ENCODE data around the gene DSC3.
"Not testable (repeated sequence)": the region's sequence is repeated elsewhere in the genome, so short reads cannot be mapped to it uniquely, and the experiment has no call there.

Gene DSC3

GRCh38 chr18:30982285-30982992, 60.1 kb downstream of the DSC3 start:
- in situ Hi-C loops (cut with MboI; ENCODE audit: low sequenced_read_pairs): no loop called here

- in situ Hi-C loops (cut with MboI; ENCODE audit: low sequenced_read_pairs): not testable (repeated sequence)
Measured at GRCh38 chr18:30978091-30978490, 64.5 kb downstream of the DSC3 start.

DNA sequence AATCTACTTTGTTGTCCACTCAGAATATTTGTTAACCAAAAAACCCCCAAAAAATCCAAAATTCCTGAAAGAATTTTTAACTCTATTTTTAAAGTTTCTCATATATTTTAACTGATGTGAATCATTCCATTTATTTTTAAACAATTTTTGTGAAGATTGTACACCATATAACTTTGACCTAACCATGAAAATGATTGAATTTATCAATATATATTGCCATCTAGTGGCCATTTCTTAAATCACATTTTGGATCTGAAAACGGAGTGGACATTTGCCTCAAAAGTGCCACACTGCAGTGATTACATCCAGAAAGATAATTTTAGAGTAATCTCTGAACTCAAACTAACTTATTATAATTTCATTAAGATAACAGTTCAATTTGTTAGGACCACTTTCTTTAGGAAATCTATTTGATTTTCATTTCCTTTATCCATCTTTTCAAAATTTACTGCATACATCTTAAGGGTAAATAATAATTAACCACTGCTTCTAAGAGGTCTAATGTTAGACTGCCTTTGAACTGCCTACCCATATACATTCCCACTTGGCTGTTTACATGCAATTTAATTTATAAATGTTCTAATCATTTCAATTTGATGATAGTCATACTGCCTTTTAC, 71.1 kb downstream of the DSC3 start:
- in situ Hi-C loops (cut with MboI; ENCODE audit: low sequenced_read_pairs): no loop called here

- in situ Hi-C loops (cut with MboI; ENCODE audit: low sequenced_read_pairs): no loop called here
Measured at GRCh38 chr18:30970196-30970816, 72.2 kb downstream of the DSC3 start.

- in situ Hi-C loops (cut with MboI; ENCODE audit: low sequenced_read_pairs): no loop called here
Measured at GRCh38 chr18:30969670-30970170, 72.8 kb downstream of the DSC3 start.

DNA sequence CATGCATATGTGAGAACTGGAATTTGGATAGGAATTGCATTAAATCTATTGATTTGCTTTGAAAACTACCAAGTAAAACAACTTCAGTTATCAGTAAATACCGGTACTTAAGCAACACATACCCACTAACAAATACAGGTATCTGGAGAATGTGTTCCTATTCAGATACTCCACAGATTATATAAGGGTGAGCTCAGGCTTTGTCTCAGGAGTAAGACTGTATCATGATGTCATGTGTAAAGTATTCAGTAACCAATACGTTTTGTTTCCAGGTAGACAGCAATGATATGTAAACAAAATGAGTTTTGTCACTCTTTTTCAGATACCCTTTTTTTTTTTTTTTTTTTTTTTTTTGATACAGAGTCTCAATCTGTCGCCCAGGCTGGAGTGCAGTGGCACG, 74.8 kb downstream of the DSC3 start:
- in situ Hi-C loops (cut with MboI; ENCODE audit: low sequenced_read_pairs): no loop called here

DNA sequence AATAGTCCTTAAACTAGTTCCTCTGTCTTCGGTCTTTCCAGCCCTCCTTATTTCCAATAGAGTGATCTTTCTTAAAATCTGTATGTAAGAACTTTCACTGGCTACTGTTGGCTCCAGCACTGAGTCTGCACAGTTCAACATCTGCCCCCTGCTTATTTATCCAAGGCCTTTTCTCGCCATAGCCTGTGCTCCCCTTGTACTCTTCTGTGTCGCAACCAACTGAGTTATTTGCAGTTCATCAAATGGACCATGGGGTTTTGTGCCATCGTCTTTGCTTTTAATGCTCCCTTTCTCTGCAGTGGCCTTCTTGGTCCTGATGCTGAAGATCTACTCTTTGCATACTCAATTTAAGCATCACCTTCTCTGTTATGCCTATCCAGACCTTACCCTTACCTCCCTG, 77.3 kb downstream of the DSC3 start:
- in situ Hi-C loops (cut with MboI; ENCODE audit: low sequenced_read_pairs): no loop called here

- in situ Hi-C loops (cut with MboI; ENCODE audit: low sequenced_read_pairs): no loop called here
Measured at GRCh38 chr18:30960661-30961060, 81.9 kb downstream of the DSC3 start.

DNA sequence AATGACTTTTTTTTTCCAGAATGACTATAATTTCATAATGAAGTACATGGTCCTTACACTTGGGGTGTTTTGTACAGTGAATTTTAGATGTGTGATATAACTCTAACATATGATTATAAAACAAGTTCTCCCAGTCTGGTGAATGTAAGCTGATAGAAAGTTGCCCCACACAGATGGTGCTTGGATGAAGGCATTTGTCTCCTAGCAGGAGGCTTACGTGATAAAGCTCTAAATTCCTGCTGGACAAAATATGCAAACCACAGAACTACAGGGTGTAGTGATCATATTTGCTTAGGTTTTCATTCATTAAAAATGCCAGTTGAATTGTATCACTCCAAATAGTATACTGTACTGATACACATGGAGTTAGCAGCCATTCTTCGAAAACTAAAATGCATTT, 85.5 kb downstream of the DSC3 start:
- in situ Hi-C loops (cut with MboI; ENCODE audit: low sequenced_read_pairs): no loop called here

GRCh38 chr18:30954262-30954661, 88.3 kb downstream of the DSC3 start:
- in situ Hi-C loops (cut with MboI; ENCODE audit: low sequenced_read_pairs): no loop called here

DNA sequence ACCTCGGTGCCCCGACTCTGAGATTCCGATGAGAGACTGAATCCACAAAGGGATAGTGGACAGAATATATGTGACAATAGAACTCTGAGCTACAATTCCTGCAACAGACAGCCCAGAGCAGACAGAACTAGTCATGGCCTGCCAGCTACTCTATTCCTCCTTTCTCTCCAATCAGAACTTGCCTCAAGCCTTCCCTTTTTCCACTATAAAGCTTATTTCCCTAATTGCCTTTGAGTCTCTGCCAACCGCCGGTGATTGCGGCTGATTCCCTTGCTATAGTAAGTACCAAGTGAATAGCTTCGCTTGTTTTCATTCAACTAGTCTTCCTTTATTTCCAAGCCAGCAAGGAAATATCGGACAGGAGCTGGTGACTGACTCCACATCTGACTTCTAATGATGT, 96.8 kb downstream of the DSC3 start:
- in situ Hi-C loops (cut with MboI; ENCODE audit: low sequenced_read_pairs): no loop called here

GRCh38 chr18:30944773-30945417, 97.6 kb downstream of the DSC3 start:
- in situ Hi-C loops (cut with MboI; ENCODE audit: low sequenced_read_pairs): no loop called here

- in situ Hi-C loops (cut with MboI; ENCODE audit: low sequenced_read_pairs): no loop called here
Measured at GRCh38 chr18:30940952-30941539, 101.5 kb downstream of the DSC3 start.

All from HL-60/S4 treated with phorbol 12-myristate 13-acetate at 8.2 ng/mL for 4 days and 3 days (cell line).